Activated T-helper 1 cell treated with Interleukin-2 at 50 U/mL for 16 hours (primary cell): Measurements from ENCODE around the gene KIAA1671.
"Not testable (repeated sequence)": the region's sequence is repeated elsewhere in the genome, so short reads cannot be mapped to it uniquely, and the experiment has no call there.

Source experiments
- DNase-seq: peaks from one replicate; pipeline ENCODE4 v3.0.0-alpha.2; 2020; ENCODE audit warnings: low read depth

Gene KIAA1671

DNA sequence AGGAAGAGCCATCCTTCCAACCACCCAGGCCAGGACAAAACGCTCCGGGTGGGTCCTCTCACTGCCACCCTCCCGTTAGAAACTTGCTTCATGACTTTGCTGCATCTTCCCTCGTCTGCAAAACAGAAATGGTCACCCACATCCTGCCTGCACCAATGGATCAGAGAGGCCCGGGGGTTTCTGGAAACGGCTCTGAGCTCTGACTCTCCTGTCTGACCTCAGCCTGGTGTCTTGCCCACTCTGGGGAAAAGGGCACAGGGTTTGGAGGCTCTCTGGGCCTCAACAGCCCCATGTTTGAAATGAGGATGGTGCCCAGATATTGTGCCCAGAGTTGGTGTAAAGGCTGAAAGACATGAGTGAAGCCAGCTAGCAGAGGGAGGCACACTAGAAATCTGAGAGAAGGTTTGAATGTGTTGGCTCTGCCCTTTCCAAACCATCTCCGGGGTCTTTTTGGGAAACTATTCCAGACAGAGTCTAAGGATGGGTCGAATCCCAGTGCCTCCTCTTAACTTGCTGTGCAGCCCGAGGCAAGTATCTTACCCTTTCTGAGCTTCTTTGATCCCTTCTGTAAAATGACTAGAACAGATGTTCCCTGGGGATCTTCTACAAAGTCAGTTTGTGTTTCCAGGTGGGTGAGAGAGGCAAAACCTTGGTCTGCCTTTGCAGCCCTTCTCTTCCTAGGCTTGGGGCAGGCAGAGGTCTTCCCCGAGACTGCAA lies 249.2 kb downstream of the KIAA1671 start:
- DNase-seq: no peak

DNA sequence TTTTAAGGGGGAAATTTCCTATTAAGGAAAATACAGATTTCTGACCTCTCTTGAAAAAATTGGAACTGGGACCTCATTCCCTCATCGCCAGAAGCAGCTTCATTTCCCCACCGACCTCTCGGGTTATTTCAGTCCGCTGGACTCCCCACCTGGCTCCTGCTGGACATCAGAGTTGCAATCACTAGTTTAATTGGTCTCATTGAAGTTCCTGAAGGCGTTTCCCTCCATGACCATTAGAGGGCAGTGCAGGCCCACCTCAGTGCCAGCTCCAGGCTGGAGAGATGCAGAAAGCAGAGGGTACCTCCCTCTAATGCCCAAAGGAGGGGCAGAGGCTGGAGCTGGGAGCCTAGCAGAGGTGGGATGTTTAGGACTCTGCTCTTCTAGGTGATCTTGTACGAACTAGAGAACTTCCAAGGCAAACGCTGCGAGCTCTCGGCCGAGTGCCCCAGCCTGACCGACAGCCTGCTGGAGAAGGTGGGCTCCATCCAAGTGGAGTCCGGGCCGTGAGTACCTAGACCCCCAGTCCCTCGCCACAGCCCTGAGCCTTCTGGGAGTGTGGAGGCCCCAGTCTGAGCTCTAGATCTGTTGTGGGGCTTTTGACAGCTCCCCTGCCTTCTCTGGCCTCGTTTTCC lies 249.9 kb downstream of the KIAA1671 start:
- no peak for DNase-seq

GRCh38 chr22:25203082-25203481 lies 250.6 kb downstream of the KIAA1671 start:
- DNase-seq: no peak

GRCh38 chr22:25204547-25204946 lies 252.0 kb downstream of the KIAA1671 start:
- not testable (repeated sequence) for DNase-seq

GRCh38 chr22:25205847-25206246 lies 253.3 kb downstream of the KIAA1671 start:
- no peak for DNase-seq

- DNase-seq: no peak
These were observed 254.5 kb downstream of the KIAA1671 start for GRCh38 chr22:25206998-25207397.

GRCh38 chr22:25207553-25208157 lies 255.1 kb downstream of the KIAA1671 start:
- no peak for DNase-seq

- no peak for DNase-seq
These were observed 255.8 kb downstream of the KIAA1671 start for GRCh38 chr22:25208328-25208727.

DNA sequence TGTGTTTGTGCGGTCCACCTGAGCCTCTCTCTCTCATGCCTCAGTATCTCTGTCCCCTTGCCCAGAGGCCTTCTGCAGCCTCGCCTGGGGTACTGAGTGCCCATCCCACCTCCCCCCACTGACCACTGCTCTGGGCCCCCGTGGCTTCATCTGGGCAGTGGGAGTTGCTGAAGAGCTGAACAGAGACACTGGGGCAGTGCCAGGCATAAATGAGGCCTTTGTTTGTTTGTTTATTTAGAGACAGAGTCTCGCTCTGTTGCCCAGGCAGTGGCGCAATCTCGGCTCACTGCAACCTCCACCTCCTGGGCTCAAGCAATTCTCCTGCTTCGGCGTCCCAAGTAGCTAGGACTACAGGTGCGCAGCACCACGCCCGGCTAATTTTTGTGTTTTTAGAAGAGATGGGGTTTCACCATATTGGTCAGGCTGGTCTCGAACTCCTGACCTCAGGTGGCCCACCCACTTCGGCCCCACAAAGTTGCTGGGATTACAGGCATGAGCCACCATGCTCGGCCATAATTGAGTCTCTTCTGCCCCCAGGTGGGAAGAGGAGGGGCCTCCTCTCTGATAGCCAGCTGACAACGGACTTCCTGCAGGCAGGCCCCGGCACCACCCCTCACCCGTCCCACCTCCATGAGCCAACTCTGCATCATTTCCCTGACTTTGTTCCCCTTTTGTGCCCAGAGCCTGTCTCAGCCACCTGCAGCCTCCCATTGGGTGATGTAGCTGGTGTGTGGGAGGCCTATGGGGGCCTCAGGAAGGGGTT lies 256.4 kb downstream of the KIAA1671 start:
- no peak for DNase-seq

- no peak for DNase-seq
These were observed 258.3 kb downstream of the KIAA1671 start for GRCh38 chr22:25210793-25211192.

- no peak for DNase-seq
These were observed 259.8 kb downstream of the KIAA1671 start for GRCh38 chr22:25212337-25212736.

DNA sequence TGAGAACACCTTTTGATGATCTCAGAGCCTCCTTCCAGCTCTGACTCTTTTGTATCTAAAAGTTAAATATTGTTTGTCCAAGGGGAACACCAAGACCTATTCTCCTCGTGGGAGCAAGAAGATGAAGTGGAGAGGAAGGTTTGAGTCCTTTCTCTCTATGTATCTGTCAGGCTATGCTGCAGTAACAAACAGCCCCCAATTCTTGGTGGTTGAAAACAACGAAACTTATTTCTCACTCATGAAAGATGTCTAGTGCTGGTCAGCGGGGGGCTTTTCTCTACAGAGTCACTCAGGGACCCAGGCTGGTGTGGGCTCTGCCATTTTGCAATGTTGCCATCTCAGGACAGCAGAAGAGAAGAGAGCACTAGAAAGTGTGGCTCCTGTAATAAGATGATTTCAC lies 260.7 kb downstream of the KIAA1671 start:
- DNase-seq: no peak

GRCh38 chr22:25216230-25216629 lies 263.7 kb downstream of the KIAA1671 start:
- no peak for DNase-seq

DNA sequence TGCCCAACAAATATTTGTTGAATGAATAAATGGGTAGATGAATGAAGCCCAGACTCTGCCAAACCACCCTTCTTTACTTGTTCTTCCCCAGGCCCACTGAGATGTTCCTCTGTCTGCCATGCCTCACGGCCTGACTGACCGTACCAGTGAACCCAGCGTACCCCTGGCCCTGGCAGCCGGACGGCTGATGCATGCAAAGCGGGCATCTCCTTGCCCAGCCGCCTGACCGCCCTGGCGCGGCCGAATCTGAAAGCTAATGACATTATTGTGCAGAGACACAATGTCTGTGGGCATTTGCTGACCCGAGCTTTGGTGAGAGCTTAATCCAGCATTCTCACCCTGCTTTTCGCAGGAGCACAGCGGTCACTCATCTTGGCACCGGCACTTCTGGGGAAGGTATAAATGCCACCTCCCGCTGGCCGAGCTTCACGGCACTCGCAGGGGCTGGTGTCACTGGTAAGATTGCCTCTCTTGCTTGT lies 266.7 kb downstream of the KIAA1671 start, which contains the start of gene CRYBB2:
TSS of gene CRYBB2 (plus strand) at position 429 of the 479 bp plus-strand sequence. CDS start 1,791 bp downstream, outside the sequence.
- no peak for DNase-seq

- DNase-seq: no peak
These were observed 267.5 kb downstream of the KIAA1671 start for GRCh38 chr22:25219948-25220442.

DNA sequence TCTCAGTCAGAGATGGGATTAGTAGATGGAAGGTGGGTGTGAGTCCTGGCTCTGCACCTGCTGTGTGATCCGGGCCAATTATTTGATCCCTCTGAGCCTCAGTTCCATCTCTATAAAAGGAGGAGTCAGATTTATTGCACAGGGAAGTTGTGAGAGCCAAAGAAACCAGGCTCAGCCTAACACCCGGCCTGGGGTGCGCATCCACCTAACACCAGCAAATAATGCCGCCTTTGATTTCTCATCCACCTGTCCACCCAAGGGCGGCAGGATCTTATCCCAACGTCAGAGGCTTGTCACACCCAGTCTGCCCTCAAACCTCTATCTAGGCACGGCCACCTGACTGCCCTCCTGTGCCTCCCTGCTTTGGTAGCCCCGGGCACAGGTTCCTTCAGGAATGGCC lies 269.3 kb downstream of the KIAA1671 start:
- DNase-seq: no peak

DNA sequence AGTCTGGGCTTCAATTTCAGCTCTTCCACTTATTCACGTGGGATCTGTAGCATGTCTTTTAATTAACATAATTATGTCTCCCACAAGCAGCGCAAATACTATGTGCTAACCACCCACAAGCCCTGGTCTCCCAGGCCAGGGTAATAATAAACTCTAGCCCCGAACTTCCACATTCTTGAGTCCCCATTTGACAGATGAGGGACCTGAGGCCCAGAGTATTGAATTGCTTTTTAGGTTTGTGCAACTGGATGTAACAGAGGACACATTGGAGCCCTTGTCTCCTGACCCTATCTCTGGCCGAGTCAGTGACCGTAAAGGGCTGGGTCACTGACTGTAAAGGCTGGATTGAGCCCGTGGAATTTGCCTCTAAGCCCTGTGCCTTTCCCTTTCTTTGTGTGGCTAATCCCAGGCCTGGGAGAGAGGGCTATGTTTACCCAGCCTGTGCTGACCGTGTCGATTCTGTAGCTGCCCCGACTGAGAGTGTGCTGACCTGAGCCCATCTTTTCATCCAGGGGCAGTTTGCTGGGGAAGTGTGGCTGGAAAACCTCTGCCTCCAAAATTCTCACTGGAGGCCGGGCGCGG lies 270.8 kb downstream of the KIAA1671 start:
- no peak for DNase-seq

DNA sequence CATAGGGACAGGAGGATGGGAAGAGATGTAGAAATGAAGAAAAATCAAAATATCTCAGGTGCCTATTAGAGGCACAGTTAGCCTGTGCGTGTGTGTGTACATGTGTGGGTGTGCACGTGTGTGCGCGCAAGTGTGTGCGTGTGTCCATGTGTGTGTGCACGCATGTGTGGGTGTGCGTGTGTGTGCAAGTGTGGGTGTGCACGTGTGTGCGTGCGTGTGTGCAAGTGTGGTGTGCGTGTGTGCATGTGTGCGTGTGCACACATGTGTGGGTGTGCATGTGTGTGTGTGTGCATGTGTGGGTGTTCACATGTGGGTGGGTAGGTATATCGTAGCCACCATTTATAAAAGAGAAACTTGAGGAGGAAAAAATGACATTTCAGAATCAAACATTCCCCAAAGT lies 276.3 kb downstream of the KIAA1671 start:
- DNase-seq: no peak

DNA sequence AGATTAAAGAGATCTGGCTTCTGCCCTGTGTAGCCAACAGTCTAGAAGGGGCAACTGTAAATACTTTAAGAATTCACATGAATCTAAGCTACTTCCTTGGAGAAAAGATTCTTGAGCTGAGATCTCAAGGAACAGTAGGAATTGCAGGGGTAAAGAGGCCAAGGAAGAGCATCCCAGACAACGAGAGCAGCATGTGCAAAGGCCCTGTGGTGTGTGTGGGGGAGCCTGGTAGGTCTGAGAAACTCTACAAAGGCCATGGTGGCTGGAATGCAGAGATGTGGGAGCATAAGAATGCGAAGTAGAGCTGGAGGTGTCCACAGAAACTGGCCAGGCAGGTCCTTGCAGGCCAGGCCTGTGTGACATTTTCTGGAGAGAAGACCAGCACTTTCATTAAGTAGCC lies 278.2 kb downstream of the KIAA1671 start:
- DNase-seq: not testable (repeated sequence)

- DNase-seq: no peak
These were observed 279.8 kb downstream of the KIAA1671 start for GRCh38 chr22:25232301-25232700.

- not testable (repeated sequence) for DNase-seq
These were observed 281.2 kb downstream of the KIAA1671 start for GRCh38 chr22:25233706-25234105.
